Measurements from ENCODE around the gene GEN1.

GEN1 gene

GRCh38 chr2:17718689-17719088 is 35.2 kb upstream of the GEN1 start:
- TF ChIP-seq CTCF (IDR thresholded peaks at IDR 0.05; ENCODE audit: extremely low read depth, missing control alignments) = no peak
- no peak for DNase-seq (ENCODE audit: low spot score)

- peak; percentile 27 for DNase-seq (ENCODE audit: low spot score)
- TF ChIP-seq CTCF (IDR thresholded peaks at IDR 0.05; ENCODE audit: extremely low read depth, missing control alignments) = peak; percentile 43
Measured at GRCh38 chr2:17719562-17720371, 34.2 kb upstream of the GEN1 start.

GRCh38 chr2:17728210-17728609 is 25.7 kb upstream of the GEN1 start:
- no peak for DNase-seq (ENCODE audit: low spot score)
- no peak for TF ChIP-seq CTCF (IDR thresholded peaks at IDR 0.05; ENCODE audit: extremely low read depth, missing control alignments)

GRCh38 chr2:17729880-17730279 is 24.1 kb upstream of the GEN1 start:
- DNase-seq (ENCODE audit: low spot score) = no peak
- TF ChIP-seq CTCF (IDR thresholded peaks at IDR 0.05; ENCODE audit: extremely low read depth, missing control alignments) = no peak

GRCh38 chr2:17733599-17733998 is 20.3 kb upstream of the GEN1 start:
- TF ChIP-seq CTCF (IDR thresholded peaks at IDR 0.05; ENCODE audit: extremely low read depth, missing control alignments) = no peak
- DNase-seq (ENCODE audit: low spot score) = no peak

- DNase-seq (ENCODE audit: low spot score) = no peak
- no peak for TF ChIP-seq CTCF (IDR thresholded peaks at IDR 0.05; ENCODE audit: extremely low read depth, missing control alignments)
Measured at GRCh38 chr2:17735864-17736263, 18.1 kb upstream of the GEN1 start.

GRCh38 chr2:17736989-17737388 is 16.9 kb upstream of the GEN1 start:
- no peak for DNase-seq (ENCODE audit: low spot score)
- no peak for TF ChIP-seq CTCF (IDR thresholded peaks at IDR 0.05; ENCODE audit: extremely low read depth, missing control alignments)
